H9 (cell line): Measurements from ENCODE around the gene TMEM121. TPM values are rescaled to one million over a fixed set of nuclear protein-coding genes. Genes with fewer than 3 reads are reported as not detected.

Source experiments
- DNase-seq: peaks from one replicate; pipeline ENCODE4 v3.0.0-alpha.2; 2017
- H2AFZ ChIP-seq: one replicate; pipeline ENCODE4 v1.6.1; 2013; ENCODE audit warnings: mild to moderate bottlenecking, low read length, control low read depth, moderate library complexity
- H2AK5ac ChIP-seq: 2 replicates; pipeline ENCODE4 v1.6.1; 2013; ENCODE audit warnings: low read length, control low read depth, mixed read lengths; ENCODE audit not compliant: insufficient read length
- H2BK120ac ChIP-seq: one replicate; pipeline ENCODE4 v1.6.1; 2013; ENCODE audit warnings: low read depth, mild to moderate bottlenecking, low read length, control low read depth, inconsistent platforms; ENCODE audit not compliant: poor library complexity, severe bottlenecking
- H2BK12ac ChIP-seq: 2 replicates; pipeline ENCODE4 v1.6.1; 2013; ENCODE audit warnings: low read length, control low read depth, mixed read lengths, low read depth; ENCODE audit not compliant: insufficient read length
- H2BK15ac ChIP-seq: 2 replicates; pipeline ENCODE4 v1.6.1; 2013; ENCODE audit warnings: low read depth, low read length, control low read depth
- H2BK20ac ChIP-seq: one replicate; pipeline ENCODE4 v1.6.1; 2013; ENCODE audit warnings: low read depth, mild to moderate bottlenecking, low read length, control low read depth, inconsistent platforms; ENCODE audit not compliant: poor library complexity, severe bottlenecking
- H2BK5ac ChIP-seq: 2 replicates; pipeline ENCODE4 v1.6.1; 2013; ENCODE audit warnings: low read length, control low read depth, mixed read lengths; ENCODE audit not compliant: insufficient read length
- H3K14ac ChIP-seq: 2 replicates; pipeline ENCODE4 v1.6.1; 2013; ENCODE audit warnings: low read length, control low read depth; ENCODE audit not compliant: insufficient read depth
- H3K18ac ChIP-seq: 2 replicates; pipeline ENCODE4 v1.6.1; 2013; ENCODE audit warnings: low read depth, mild to moderate bottlenecking, mixed read lengths, low read length, control low read depth; ENCODE audit not compliant: insufficient read length
- H3K23ac ChIP-seq: 2 replicates; pipeline ENCODE4 v1.6.1; 2013; ENCODE audit warnings: low read length, control low read depth, mixed read lengths, low read depth; ENCODE audit not compliant: insufficient read length
- H3K23me2 ChIP-seq: 2 replicates; pipeline ENCODE4 v1.6.1; 2013; ENCODE audit warnings: low read depth, mild to moderate bottlenecking, mixed read lengths, low read length, control low read depth; ENCODE audit not compliant: insufficient read length, poor library complexity, severe bottlenecking
- H3K27ac ChIP-seq: 2 replicates; pipeline ENCODE4 v1.5.1; 2013; ENCODE audit warnings: low read length, control low read depth, mixed read lengths, low read depth; ENCODE audit not compliant: insufficient read length
- H3K27me3 ChIP-seq: 2 replicates; pipeline ENCODE4 v1.6.1; 2013; ENCODE audit warnings: low read length, control low read depth, inconsistent platforms; ENCODE audit not compliant: insufficient read depth
- H3K4ac ChIP-seq: 2 replicates; pipeline ENCODE4 v1.6.1; 2013; ENCODE audit warnings: low read depth, mild to moderate bottlenecking, control low read depth, inconsistent platforms, low read length, moderate library complexity
- H3K4me1 ChIP-seq: 2 replicates; pipeline ENCODE4 v1.6.1; 2013; ENCODE audit warnings: low read length, control low read depth, inconsistent platforms; ENCODE audit not compliant: insufficient read depth
- H3K4me2 ChIP-seq: 2 replicates; pipeline ENCODE4 v1.6.1; 2013; ENCODE audit warnings: low read length, control low read depth, mixed read lengths; ENCODE audit not compliant: insufficient read length, insufficient read depth
- H3K56ac ChIP-seq: 2 replicates; pipeline ENCODE4 v1.6.1; 2013; ENCODE audit warnings: low read depth, mild to moderate bottlenecking, mixed read lengths, low read length, control low read depth; ENCODE audit not compliant: insufficient read length
- H3K79me1 ChIP-seq: 2 replicates; pipeline ENCODE4 v1.6.1; 2013; ENCODE audit warnings: low read depth, mild to moderate bottlenecking, moderate library complexity, low read length, control low read depth, inconsistent platforms; ENCODE audit not compliant: insufficient read depth, poor library complexity, severe bottlenecking
- H3K79me2 ChIP-seq: 2 replicates; pipeline ENCODE4 v1.6.1; 2013; ENCODE audit warnings: low read length, control low read depth, inconsistent platforms; ENCODE audit not compliant: insufficient read depth
- H3K9ac ChIP-seq: 2 replicates; pipeline ENCODE4 v1.6.1; 2013; ENCODE audit warnings: low read length, control low read depth, mixed read lengths; ENCODE audit not compliant: insufficient read length; ENCODE audit errors: extremely low read depth
- H3K9me3 ChIP-seq: one replicate; pipeline ENCODE4 v1.6.1; 2013; ENCODE audit warnings: low read depth, low read length, inconsistent platforms; ENCODE audit not compliant: control insufficient read depth
- H3T11ph ChIP-seq: one replicate; pipeline ENCODE4 v1.6.1; 2013; ENCODE audit warnings: mild to moderate bottlenecking, low read length, control low read depth, inconsistent platforms
- H4K20me1 ChIP-seq: one replicate; pipeline ENCODE4 v1.6.1; 2013; ENCODE audit not compliant: control insufficient read depth, insufficient read length, insufficient read depth
- H4K5ac ChIP-seq: 2 replicates; pipeline ENCODE4 v1.6.1; 2013; ENCODE audit warnings: low read depth, mild to moderate bottlenecking, mixed read lengths, low read length, control low read depth; ENCODE audit not compliant: insufficient read length
- H4K8ac ChIP-seq: replicated peaks from 2 replicates; pipeline ENCODE4 v1.6.1; 2013; ENCODE audit warnings: low read length, control low read depth, mixed read lengths, low read depth; ENCODE audit not compliant: insufficient read length
- H4K91ac ChIP-seq: 2 replicates; pipeline ENCODE4 v1.6.1; 2013; ENCODE audit warnings: low read depth, mild to moderate bottlenecking, moderate library complexity, mixed read lengths, low read length, control low read depth; ENCODE audit not compliant: insufficient read length
- H3K27ac Mint-ChIP-seq, 3 experiments: 2 replicates in 2 of 3; 3 replicates in 1 of 3; pipeline ENCODE4 v1.8.0; 2020 to 2021; ENCODE audit warnings: mixed read lengths in 3 of 3, mild to moderate bottlenecking in 1 of 3, moderate library complexity in 1 of 3
- H3K27me3 Mint-ChIP-seq: 2 replicates; pipeline ENCODE4 v1.8.0; 2021; ENCODE audit warnings: low read depth, mild to moderate bottlenecking, moderate library complexity, mixed read lengths
- H3K36me3 Mint-ChIP-seq, 3 experiments: 2 replicates in 2 of 3; 3 replicates in 1 of 3; pipeline ENCODE4 v1.8.0; 2020 to 2021; ENCODE audit warnings: low read depth in 3 of 3, mixed read lengths in 3 of 3; ENCODE audit not compliant: insufficient read depth in 1 of 3
- H3K4me1 Mint-ChIP-seq, 2 experiments: 2 replicates each; pipeline ENCODE4 v1.8.0; 2020; ENCODE audit warnings: mixed read lengths in 2 of 2
- H3K4me3 Mint-ChIP-seq, 2 experiments: 2 replicates in 1 of 2; 3 replicates in 1 of 2; pipeline ENCODE4 v1.8.0; 2020 to 2021; ENCODE audit warnings: mild to moderate bottlenecking in 2 of 2, mixed read lengths in 2 of 2, moderate library complexity in 1 of 2
- H3K9me3 Mint-ChIP-seq, 2 experiments: 2 replicates in 1 of 2; 3 replicates in 1 of 2; pipeline ENCODE4 v1.8.0; 2020; ENCODE audit warnings: mild to moderate bottlenecking in 2 of 2, mixed read lengths in 2 of 2, moderate library complexity in 1 of 2
- WGBS: extraction: QIAGEN DNeasy Blood & Tissue Kit; methylation state at CpG from one replicate; pipeline ENCODE4 v1.1.7; 2013; ENCODE audit warnings: missing lambda C conversion rate, low lambda C conversion rate, mixed read lengths; ENCODE audit not compliant: insufficient read length; ENCODE audit errors: extremely low coverage; 5-methylcytosine and 5-hydroxymethylcytosine counted together
- total RNA-seq: library from RNA; stranded (reverse); gene quantifications from 2 replicates; pipeline ENCODE4 v1.2.1, GENCODE V29; 2021
- TF ChIP-seq, protein P1 (sequence below): fragments of 200-600 bp; sonication (generic); conservative IDR thresholded peaks from 3 replicates; pipeline ENCODE4 v1.8.0; 2021; ENCODE audit warnings: antibody characterized with exemption, mild to moderate bottlenecking

Gene TMEM121
- total RNA-seq, 1 experiment from 2014 or later, result 2.6 TPM

- no peak overlapping the region for H3K56ac ChIP-seq
- H3K23ac ChIP-seq, result no peak overlapping the region
- no peaks in the 10 kb centered on the region for H4K20me1 ChIP-seq
- no peak overlapping the region for H2BK5ac ChIP-seq
- no peak overlapping the region for H4K8ac ChIP-seq
- H3K27ac ChIP-seq, result no peak overlapping the region
- Mint-ChIP-seq H3K27me3 (peaks cover 38% of the 10 kb centered on the region), H3K4me3 (no peak overlapping the region), H3K36me3 (no peaks in the 10 kb centered on the region; a peak in 1 of 7 replicates), H3K9me3 (peaks cover 0 to 48% of the 10 kb centered on the region in 2 experiments; a peak in 2 of 5 replicates), H3K27ac (no peak overlapping the region), H3K4me1 (no peaks in the 10 kb centered on the region)
- H4K5ac ChIP-seq, result no peak overlapping the region
- H3K27me3 ChIP-seq, result peaks cover 10% of the 10 kb centered on the region; the same call in 1 of the 2 replicates
- no peak overlapping the region for H2AFZ ChIP-seq
- H3K14ac ChIP-seq, result no peak overlapping the region; the same call in 1 of the 2 replicates
- no peak overlapping the region for H4K91ac ChIP-seq
- H2BK15ac ChIP-seq, result no peak overlapping the region
- DNase-seq, result no peak
- no peak overlapping the region for H2BK20ac ChIP-seq
- no CpG with 5 or more reads among the region's 30 CpGs for WGBS
- H3K79me2 ChIP-seq, result no peaks in the 10 kb centered on the region
- H2BK120ac ChIP-seq, result no peak overlapping the region
- H3K23me2 ChIP-seq, result peaks cover 3% of the 10 kb centered on the region
- H3T11ph ChIP-seq, result no peak overlapping the region
- no peak overlapping the region for H2BK12ac ChIP-seq
- H3K79me1 ChIP-seq, result no peaks in the 10 kb centered on the region
- no peak overlapping the region for H3K4me2 ChIP-seq
- TF ChIP-seq, protein P1, sequence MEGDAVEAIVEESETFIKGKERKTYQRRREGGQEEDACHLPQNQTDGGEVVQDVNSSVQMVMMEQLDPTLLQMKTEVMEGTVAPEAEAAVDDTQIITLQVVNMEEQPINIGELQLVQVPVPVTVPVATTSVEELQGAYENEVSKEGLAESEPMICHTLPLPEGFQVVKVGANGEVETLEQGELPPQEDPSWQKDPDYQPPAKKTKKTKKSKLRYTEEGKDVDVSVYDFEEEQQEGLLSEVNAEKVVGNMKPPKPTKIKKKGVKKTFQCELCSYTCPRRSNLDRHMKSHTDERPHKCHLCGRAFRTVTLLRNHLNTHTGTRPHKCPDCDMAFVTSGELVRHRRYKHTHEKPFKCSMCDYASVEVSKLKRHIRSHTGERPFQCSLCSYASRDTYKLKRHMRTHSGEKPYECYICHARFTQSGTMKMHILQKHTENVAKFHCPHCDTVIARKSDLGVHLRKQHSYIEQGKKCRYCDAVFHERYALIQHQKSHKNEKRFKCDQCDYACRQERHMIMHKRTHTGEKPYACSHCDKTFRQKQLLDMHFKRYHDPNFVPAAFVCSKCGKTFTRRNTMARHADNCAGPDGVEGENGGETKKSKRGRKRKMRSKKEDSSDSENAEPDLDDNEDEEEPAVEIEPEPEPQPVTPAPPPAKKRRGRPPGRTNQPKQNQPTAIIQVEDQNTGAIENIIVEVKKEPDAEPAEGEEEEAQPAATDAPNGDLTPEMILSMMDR, result no peak
- no peak overlapping the region for H3K4ac ChIP-seq
- no peak overlapping the region for H3K9ac ChIP-seq
- no peak overlapping the region for H3K18ac ChIP-seq
- no peaks in the 10 kb centered on the region for H3K9me3 ChIP-seq
- H2AK5ac ChIP-seq, result no peak overlapping the region
- H3K4me1 ChIP-seq, result no peaks in the 10 kb centered on the region
Measured at GRCh38 chr14:105531088-105531893, 4.9 kb downstream of the TMEM121 start.
